HCEC 1CT (cell line): ENCODE data around the gene VMP1.
"Not testable (repeated sequence)": the region's sequence is repeated elsewhere in the genome, so short reads cannot be mapped to it uniquely, and the experiment has no call there.

Source experiments
- DNase-seq: peaks from one replicate; pipeline ENCODE4 v3.0.0-alpha.2; 2017

The VMP1 gene

DNA sequence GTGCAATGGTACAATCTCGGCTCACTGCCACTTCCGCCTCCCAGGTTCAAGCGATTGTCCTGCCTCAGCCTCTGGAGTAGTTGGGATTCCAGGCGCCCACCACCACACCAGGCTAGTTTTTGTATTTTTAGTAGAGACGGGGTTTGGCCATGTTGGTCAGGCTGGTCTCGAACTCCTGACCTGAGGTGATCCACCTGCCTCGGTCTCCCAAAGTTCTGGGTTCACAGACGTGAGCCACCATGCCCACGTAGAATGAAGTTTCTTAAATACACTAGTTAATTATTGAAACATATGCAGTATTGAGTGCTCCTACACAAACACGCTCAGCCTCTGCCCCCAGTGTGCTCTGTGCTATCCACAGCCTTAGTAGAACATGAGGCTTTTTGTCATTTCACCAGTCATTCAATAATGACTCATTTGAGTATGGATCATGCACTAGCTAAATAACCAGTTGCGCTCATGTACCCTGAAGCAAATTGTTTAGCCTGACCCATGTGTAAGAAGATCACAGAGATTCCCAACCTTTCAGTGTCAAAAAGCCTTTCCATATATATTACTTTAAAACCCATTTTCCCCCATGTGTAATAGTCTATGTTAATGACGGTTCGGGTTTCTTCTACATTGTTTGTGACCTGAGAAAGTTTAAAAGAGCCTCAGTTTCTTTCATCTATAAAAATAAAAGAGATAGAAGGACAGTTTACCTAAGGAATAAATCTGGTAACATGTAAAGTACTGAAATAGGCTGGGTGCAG is 135.6 kb downstream of the VMP1 start:
- peak; percentile 92 for DNase-seq

GRCh38 chr17:59844884-59845594 is 137.6 kb downstream of the VMP1 start:
- peak; percentile 30 for DNase-seq

- DNase-seq = peak; percentile 80
Measured at GRCh38 chr17:59845595-59846393, 138.3 kb downstream of the VMP1 start.

- DNase-seq = peak; percentile 66
Measured at GRCh38 chr17:59846394-59847165, 139.1 kb downstream of the VMP1 start.

DNA sequence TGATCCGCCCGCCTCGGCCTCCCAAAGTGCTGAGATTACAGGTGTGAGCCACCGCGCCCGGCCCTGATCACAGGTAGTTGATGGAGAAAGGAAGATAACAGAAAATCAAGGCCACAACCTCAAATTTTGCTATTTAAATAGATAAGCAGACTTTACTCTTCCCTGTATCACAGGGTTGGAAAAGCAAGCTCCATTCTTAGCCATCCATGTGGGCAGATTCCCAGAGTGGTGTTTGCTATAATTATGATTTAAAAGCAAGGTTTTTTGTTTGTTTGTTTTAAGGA is 140.9 kb downstream of the VMP1 start:
- no peak for DNase-seq

- peak; percentile 23 for DNase-seq
Measured at GRCh38 chr17:59848778-59849177, 141.3 kb downstream of the VMP1 start.

DNA sequence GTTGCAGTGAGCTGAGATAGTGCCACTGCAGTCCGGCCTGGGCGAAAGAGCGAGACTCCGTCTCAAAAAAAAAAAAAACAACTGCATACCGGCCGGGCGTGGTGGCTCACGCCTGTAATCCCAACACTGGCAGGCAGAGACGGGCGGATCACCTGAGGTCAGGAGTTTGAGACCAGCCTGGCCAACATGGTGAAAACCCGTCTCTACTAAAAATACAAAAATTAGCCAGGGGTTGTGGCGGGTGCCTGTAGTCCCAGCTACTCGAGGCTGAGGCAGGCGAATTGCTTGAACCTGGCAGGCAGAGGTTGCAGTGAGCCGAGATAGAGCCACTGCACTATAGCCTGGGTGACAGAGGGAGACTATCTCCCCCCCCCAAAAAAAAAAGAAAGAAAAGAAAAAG is 142.9 kb downstream of the VMP1 start:
- not testable (repeated sequence) for DNase-seq

- peak; percentile 98 for DNase-seq
Measured at GRCh38 chr17:59851439-59852375, 144.3 kb downstream of the VMP1 start.

- peak; percentile 0 for DNase-seq
Measured at GRCh38 chr17:59852847-59853167, 145.4 kb downstream of the VMP1 start.

- DNase-seq = peak; percentile 96
Measured at GRCh38 chr17:59853168-59853918, 145.9 kb downstream of the VMP1 start.

GRCh38 chr17:59853919-59854729 is 146.7 kb downstream of the VMP1 start:
- DNase-seq = not testable (repeated sequence)

- no peak for DNase-seq
Measured at GRCh38 chr17:59856859-59857794, 149.7 kb downstream of the VMP1 start.

GRCh38 chr17:59858167-59858816 is 150.8 kb downstream of the VMP1 start:
- no peak for DNase-seq

- DNase-seq = no peak
Measured at GRCh38 chr17:59858932-59859331, 151.5 kb downstream of the VMP1 start.

DNA sequence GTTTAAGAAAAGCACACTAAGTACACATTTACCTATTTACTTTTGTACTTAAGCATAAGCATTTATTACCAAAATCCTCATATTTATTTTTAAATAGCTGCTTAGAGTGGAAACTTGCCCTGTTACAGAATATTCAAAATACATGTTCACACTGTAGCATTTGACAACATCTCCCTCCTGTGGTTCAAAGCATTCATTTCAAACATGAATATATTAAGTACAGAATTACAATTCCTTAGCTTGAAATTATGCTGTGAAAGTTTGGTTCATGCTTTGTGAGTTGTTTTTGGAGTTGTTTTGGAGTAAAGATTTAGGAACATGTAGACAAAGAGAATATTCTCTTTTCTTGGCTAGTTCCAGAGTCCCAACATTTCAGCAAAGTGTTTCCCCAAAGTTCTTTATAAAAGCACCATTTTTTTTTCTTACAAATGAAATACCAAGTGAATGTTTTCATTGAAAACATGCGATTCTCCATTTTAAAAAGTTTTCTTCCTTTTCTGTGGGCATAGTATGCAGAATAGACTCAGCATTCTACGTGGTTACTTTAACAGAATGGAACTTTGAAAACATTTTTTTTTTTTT is 152.1 kb downstream of the VMP1 start:
- peak; percentile 64 for DNase-seq

DNA sequence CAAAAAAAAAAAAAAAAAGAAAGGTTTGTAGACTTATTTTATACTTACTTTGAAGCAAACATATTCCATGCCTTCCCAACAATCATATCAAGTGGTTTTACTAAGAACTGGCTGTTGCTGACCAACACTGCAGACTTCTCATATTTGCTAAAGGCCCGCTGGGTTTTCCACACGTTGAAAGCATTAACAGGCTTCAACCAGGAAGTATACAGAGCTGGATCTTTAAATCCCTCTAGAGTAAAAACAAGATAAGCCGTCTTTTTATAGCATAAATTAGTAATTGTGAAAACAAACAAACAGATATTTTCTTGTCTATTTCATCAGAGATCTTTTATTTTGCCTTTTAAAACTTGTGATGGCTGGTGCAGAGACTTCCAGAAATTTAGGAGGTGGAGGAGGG is 156.2 kb downstream of the VMP1 start:
- no peak for DNase-seq

DNA sequence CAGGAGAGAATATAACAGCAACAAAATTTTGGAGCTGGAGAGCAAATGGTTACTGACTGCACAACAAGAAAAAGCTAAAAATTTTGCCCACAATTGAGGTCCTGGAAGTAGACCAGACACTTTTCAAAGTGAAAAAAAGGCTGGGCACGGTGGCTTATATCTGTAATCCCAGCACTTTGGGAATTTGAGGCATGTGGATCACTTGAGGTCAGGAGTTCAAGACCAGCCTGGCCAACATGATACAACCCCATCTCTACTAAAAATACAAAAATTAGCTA is 162.4 kb downstream of the VMP1 start:
- DNase-seq = no peak

GRCh38 chr17:59870482-59870881 is 163.0 kb downstream of the VMP1 start:
- no peak for DNase-seq

GRCh38 chr17:59872351-59872750 is 164.9 kb downstream of the VMP1 start:
- DNase-seq = no peak
